Measurements from ENCODE around the gene TMED9.

TMED9 gene

GRCh38 chr5:177576169-177576568 is 15.8 kb upstream of the TMED9 start:
- H3K9me3 ChIP-seq (ENCODE audit: insufficient read depth, low read length), result no peaks in the 10 kb centered on the region
- H3K9ac ChIP-seq (ENCODE audit: insufficient read length, low read depth), result no peak overlapping the region
- no peak overlapping the region for H3K4me3 ChIP-seq (ENCODE audit: insufficient read length, low read depth)
- no peaks in the 10 kb centered on the region for H3K4me1 ChIP-seq (ENCODE audit: insufficient read depth, insufficient read length)
- H3K36me3 ChIP-seq (ENCODE audit: insufficient read depth, insufficient read length, low read length), result no peaks in the 10 kb centered on the region
- no peak for DNase-seq (ENCODE audit: low read depth, low spot score)
- TF ChIP-seq SUZ12 (IDR thresholded peaks at IDR 0.05; ENCODE audit: extremely low read depth, insufficient read depth, insufficient read length), result no peak
- H3K27me3 ChIP-seq (ENCODE audit: insufficient read depth, insufficient read length), result no peaks in the 10 kb centered on the region

- Histone ChIP-seq H3K27me3 (ENCODE audit: insufficient read depth, insufficient read length) (peaks cover 4% of the 10 kb centered on the region), H3K4me1 (ENCODE audit: insufficient read depth, insufficient read length) (no peaks in the 10 kb centered on the region), H3K9ac (ENCODE audit: insufficient read length, low read depth) (no peak overlapping the region), H3K4me3 (ENCODE audit: insufficient read length, low read depth) (no peak overlapping the region), H3K36me3 (ENCODE audit: insufficient read depth, insufficient read length, low read length) (no peaks in the 10 kb centered on the region), H3K9me3 (ENCODE audit: insufficient read depth, low read length) (no peaks in the 10 kb centered on the region)
- no peak for TF ChIP-seq ZNF274 (IDR thresholded peaks at IDR 0.05; ENCODE audit: low read depth, low read length)
- no peak for TF ChIP-seq YY1 (IDR thresholded peaks at IDR 0.05; ENCODE audit: insufficient read depth, insufficient read length)
- DNase-seq (ENCODE audit: low read depth, low spot score), result no peak
These were observed 13.7 kb upstream of the TMED9 start for GRCh38 chr5:177578316-177578715.

GRCh38 chr5:177588413-177588909 is 3.5 kb upstream of the TMED9 start:
- H3K4me3 ChIP-seq (ENCODE audit: insufficient read length, low read depth), result no peak overlapping the region
- no peak overlapping the region for H3K9ac ChIP-seq (ENCODE audit: insufficient read length, low read depth)
- peaks cover 55% of the 10 kb centered on the region for H3K27me3 ChIP-seq (ENCODE audit: insufficient read depth, insufficient read length)
- H3K36me3 ChIP-seq (ENCODE audit: insufficient read depth, insufficient read length, low read length), result peaks cover 5% of the 10 kb centered on the region
- DNase-seq (ENCODE audit: low read depth, low spot score), result no peak
- H3K4me1 ChIP-seq (ENCODE audit: insufficient read depth, insufficient read length), result no peaks in the 10 kb centered on the region
- no peak for TF ChIP-seq SUZ12 (IDR thresholded peaks at IDR 0.05; ENCODE audit: extremely low read depth, insufficient read depth, insufficient read length)
- no peaks in the 10 kb centered on the region for H3K9me3 ChIP-seq (ENCODE audit: insufficient read depth, low read length)

- Histone ChIP-seq H3K4me1 (ENCODE audit: insufficient read depth, insufficient read length) (no peaks in the 10 kb centered on the region), H3K4me3 (ENCODE audit: insufficient read length, low read depth) (no peak overlapping the region), H3K9ac (ENCODE audit: insufficient read length, low read depth) (no peak overlapping the region), H3K36me3 (ENCODE audit: insufficient read depth, insufficient read length, low read length) (peaks cover 24% of the 10 kb centered on the region), H3K9me3 (ENCODE audit: insufficient read depth, low read length) (no peaks in the 10 kb centered on the region), H3K27me3 (ENCODE audit: insufficient read depth, insufficient read length) (peaks cover 35% of the 10 kb centered on the region)
- TF ChIP-seq ZNF274 (IDR thresholded peaks at IDR 0.05; ENCODE audit: low read depth, low read length) (no peak), SUZ12 (IDR thresholded peaks at IDR 0.05; ENCODE audit: extremely low read depth, insufficient read depth, insufficient read length) (no peak), YY1 (IDR thresholded peaks at IDR 0.05; ENCODE audit: insufficient read depth, insufficient read length) (no peak)
- no peak for DNase-seq (ENCODE audit: low read depth, low spot score)
These were observed 1.6 kb upstream of the TMED9 start for GRCh38 chr5:177590406-177590805.

GRCh38 chr5:177591690-177592009 is 353 bp upstream of the TMED9 start:
- peak overlapping the region; percentile 98 for H3K4me3 ChIP-seq (ENCODE audit: insufficient read length, low read depth)
- H3K9ac ChIP-seq (ENCODE audit: insufficient read length, low read depth), result no peak overlapping the region

GRCh38 chr5:177592905-177593304 is 902 bp downstream of the TMED9 start:
- H3K4me1 ChIP-seq (ENCODE audit: insufficient read depth, insufficient read length), result no peaks in the 10 kb centered on the region

More at GRCh38 chr5:177591690-177592009, 353 bp upstream of the TMED9 start:
- H3K4me1 ChIP-seq (ENCODE audit: insufficient read depth, insufficient read length), result no peaks in the 10 kb centered on the region
- H3K9me3 ChIP-seq (ENCODE audit: insufficient read depth, low read length), result no peaks in the 10 kb centered on the region
- DNase-seq (ENCODE audit: low read depth, low spot score), result no peak
- H3K36me3 ChIP-seq (ENCODE audit: insufficient read depth, insufficient read length, low read length), result peaks cover 37% of the 10 kb centered on the region
- H3K27me3 ChIP-seq (ENCODE audit: insufficient read depth, insufficient read length), result peaks cover 25% of the 10 kb centered on the region
- TF ChIP-seq YY1 (IDR thresholded peaks at IDR 0.05; ENCODE audit: insufficient read depth, insufficient read length) (no peak), SUZ12 (IDR thresholded peaks at IDR 0.05; ENCODE audit: extremely low read depth, insufficient read depth, insufficient read length) (no peak), ZNF274 (IDR thresholded peaks at IDR 0.05; ENCODE audit: low read depth, low read length) (no peak)

GRCh38 chr5:177593511-177593910 is 1.5 kb downstream of the TMED9 start:
- H3K9ac ChIP-seq (ENCODE audit: insufficient read length, low read depth), result peak overlapping the region; percentile 11
- no peak for DNase-seq (ENCODE audit: low read depth, low spot score)

More at GRCh38 chr5:177592905-177593304, 902 bp downstream of the TMED9 start:
- Histone ChIP-seq H3K27me3 (ENCODE audit: insufficient read depth, insufficient read length) (peaks cover 24% of the 10 kb centered on the region), H3K9me3 (ENCODE audit: insufficient read depth, low read length) (no peaks in the 10 kb centered on the region), H3K9ac (ENCODE audit: insufficient read length, low read depth) (peak overlapping the region; percentile 98), H3K4me3 (ENCODE audit: insufficient read length, low read depth) (peak overlapping the region; percentile 98), H3K36me3 (ENCODE audit: insufficient read depth, insufficient read length, low read length) (peaks cover 39% of the 10 kb centered on the region)
- TF ChIP-seq SUZ12 (IDR thresholded peaks at IDR 0.05; ENCODE audit: extremely low read depth, insufficient read depth, insufficient read length), result no peak
- no peak for DNase-seq (ENCODE audit: low read depth, low spot score)

GRCh38 chr5:177594071-177594470 is 2.1 kb downstream of the TMED9 start:
- Histone ChIP-seq H3K4me3 (ENCODE audit: insufficient read length, low read depth) (no peak overlapping the region), H3K36me3 (ENCODE audit: insufficient read depth, insufficient read length, low read length) (peaks cover 39% of the 10 kb centered on the region), H3K27me3 (ENCODE audit: insufficient read depth, insufficient read length) (peaks cover 31% of the 10 kb centered on the region), H3K4me1 (ENCODE audit: insufficient read depth, insufficient read length) (no peaks in the 10 kb centered on the region), H3K9me3 (ENCODE audit: insufficient read depth, low read length) (no peaks in the 10 kb centered on the region), H3K9ac (ENCODE audit: insufficient read length, low read depth) (peak overlapping the region; percentile 28)
- DNase-seq (ENCODE audit: low read depth, low spot score), result no peak
- TF ChIP-seq ZNF274 (IDR thresholded peaks at IDR 0.05; ENCODE audit: low read depth, low read length) (no peak), YY1 (IDR thresholded peaks at IDR 0.05; ENCODE audit: insufficient read depth, insufficient read length) (no peak), SUZ12 (IDR thresholded peaks at IDR 0.05; ENCODE audit: extremely low read depth, insufficient read depth, insufficient read length) (no peak)

More at GRCh38 chr5:177593511-177593910, 1.5 kb downstream of the TMED9 start:
- Histone ChIP-seq H3K4me3 (ENCODE audit: insufficient read length, low read depth) (no peak overlapping the region), H3K4me1 (ENCODE audit: insufficient read depth, insufficient read length) (no peaks in the 10 kb centered on the region), H3K27me3 (ENCODE audit: insufficient read depth, insufficient read length) (peaks cover 26% of the 10 kb centered on the region), H3K36me3 (ENCODE audit: insufficient read depth, insufficient read length, low read length) (peaks cover 39% of the 10 kb centered on the region), H3K9me3 (ENCODE audit: insufficient read depth, low read length) (no peaks in the 10 kb centered on the region)
- TF ChIP-seq YY1 (IDR thresholded peaks at IDR 0.05; ENCODE audit: insufficient read depth, insufficient read length) (no peak), SUZ12 (IDR thresholded peaks at IDR 0.05; ENCODE audit: extremely low read depth, insufficient read depth, insufficient read length) (no peak), ZNF274 (IDR thresholded peaks at IDR 0.05; ENCODE audit: low read depth, low read length) (no peak)
